ENCODE results near the gene ICA1. TPM values are rescaled to one million over a fixed set of nuclear protein-coding genes. Genes with fewer than 3 reads are reported as not detected.

ICA1 gene
- total and polyA plus RNA-seq, 2 donors (not counting 3 experiments of a cell fraction or from before 2014, with no cell fraction given): 19.0 to 47.1 TPM

DNA sequence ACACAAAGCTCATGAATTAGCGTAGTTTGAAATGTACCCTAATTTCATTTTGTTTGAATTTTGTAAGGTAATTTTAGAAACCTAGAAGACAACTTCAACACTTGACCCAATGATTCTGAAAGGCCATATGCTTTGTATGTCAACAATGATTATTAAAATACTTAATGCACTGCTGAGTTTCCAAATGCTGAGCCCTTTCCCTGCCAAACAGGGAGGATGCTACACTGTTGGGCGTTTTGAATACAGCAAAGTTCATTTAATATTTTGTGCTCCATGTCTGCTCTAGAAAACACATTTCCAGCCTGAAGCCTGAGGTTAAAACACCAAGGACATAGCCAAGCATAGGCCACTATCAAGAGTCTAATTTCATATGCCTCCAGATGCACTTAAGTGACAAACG lies 99.8 kb downstream of the ICA1 start:
- ChIA-PET CTCF (interaction anchor here (1.5 to 2.1 kb wide), 2 partner anchors 481 to 567 kb away, joined by 4 to 7 read pairs; no protein-coding TSS in a partner anchor), POLR2A (no interaction called here)
- no peaks in the 10 kb centered on the region for H3K79me2 ChIP-seq (ENCODE audit: control insufficient read depth, insufficient read depth, low read length)
- no TSS peak for BruUV-seq (replicated peaks)
- H3K4me1 ChIP-seq (ENCODE audit: control insufficient read depth, extremely low read depth, insufficient read depth, low read length): no peaks in the 10 kb centered on the region
- no peak overlapping the region for H3K4me3 ChIP-seq (replicated peaks in 1 of 3; ENCODE audit: insufficient read depth in 1 of 3, low read depth in 1 of 3, low read length in 3 of 3)
- H3K4me2 ChIP-seq (ENCODE audit: insufficient read depth, low read length): no peak overlapping the region
- no peaks in the 10 kb centered on the region for H4K20me1 ChIP-seq (replicated peaks; ENCODE audit: control insufficient read depth, extremely low read depth, insufficient read depth, low read length)
- TF ChIP-seq, protein P1, sequence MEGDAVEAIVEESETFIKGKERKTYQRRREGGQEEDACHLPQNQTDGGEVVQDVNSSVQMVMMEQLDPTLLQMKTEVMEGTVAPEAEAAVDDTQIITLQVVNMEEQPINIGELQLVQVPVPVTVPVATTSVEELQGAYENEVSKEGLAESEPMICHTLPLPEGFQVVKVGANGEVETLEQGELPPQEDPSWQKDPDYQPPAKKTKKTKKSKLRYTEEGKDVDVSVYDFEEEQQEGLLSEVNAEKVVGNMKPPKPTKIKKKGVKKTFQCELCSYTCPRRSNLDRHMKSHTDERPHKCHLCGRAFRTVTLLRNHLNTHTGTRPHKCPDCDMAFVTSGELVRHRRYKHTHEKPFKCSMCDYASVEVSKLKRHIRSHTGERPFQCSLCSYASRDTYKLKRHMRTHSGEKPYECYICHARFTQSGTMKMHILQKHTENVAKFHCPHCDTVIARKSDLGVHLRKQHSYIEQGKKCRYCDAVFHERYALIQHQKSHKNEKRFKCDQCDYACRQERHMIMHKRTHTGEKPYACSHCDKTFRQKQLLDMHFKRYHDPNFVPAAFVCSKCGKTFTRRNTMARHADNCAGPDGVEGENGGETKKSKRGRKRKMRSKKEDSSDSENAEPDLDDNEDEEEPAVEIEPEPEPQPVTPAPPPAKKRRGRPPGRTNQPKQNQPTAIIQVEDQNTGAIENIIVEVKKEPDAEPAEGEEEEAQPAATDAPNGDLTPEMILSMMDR (IDR thresholded peaks at IDR 0.05; ENCODE audit: extremely low read depth in 1 of 2, insufficient read depth in 1 of 2, low read depth in 1 of 2, low read length in 2 of 2): no peak
- no peak for TF ChIP-seq JUN (IDR thresholded peaks at IDR 0.05; ENCODE audit: borderline replicate concordance, insufficient read depth, insufficient read length, low read depth)
- no peak for TF ChIP-seq POLR2AphosphoS5 (IDR thresholded peaks at IDR 0.05; ENCODE audit: insufficient read depth, low read depth, low read length)
- TF ChIP-seq MYC (IDR thresholded peaks at IDR 0.05; ENCODE audit: low read depth, low read length): no peak
- no peak for TF ChIP-seq FOS (IDR thresholded peaks at IDR 0.05; ENCODE audit: borderline replicate concordance, insufficient read depth, low read length)
- TF ChIP-seq, protein P2, sequence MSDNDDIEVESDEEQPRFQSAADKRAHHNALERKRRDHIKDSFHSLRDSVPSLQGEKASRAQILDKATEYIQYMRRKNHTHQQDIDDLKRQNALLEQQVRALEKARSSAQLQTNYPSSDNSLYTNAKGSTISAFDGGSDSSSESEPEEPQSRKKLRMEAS (IDR thresholded peaks at IDR 0.05; ENCODE audit: insufficient read depth, insufficient read length): no peak
- TF ChIP-seq EZH2 (IDR thresholded peaks at IDR 0.05; ENCODE audit: borderline replicate concordance, low read depth, low read length, severe bottlenecking): no peak
- no peak for TF ChIP-seq GATA2 (IDR thresholded peaks at IDR 0.05; ENCODE audit: insufficient read depth, insufficient read length, low read depth, low read length)
- no peak for TF ChIP-seq POLR2A (IDR thresholded peaks at IDR 0.05; ENCODE audit: low read depth, low read length)
- H2AFZ ChIP-seq (ENCODE audit: low read depth, low read length): no peak overlapping the region
- intact Hi-C loops (cut with micrococcal nuclease) (no loop called here), dilution Hi-C loops (cut with MboI; ENCODE audit: extremely low pct_ligation_motif_present, low sequenced_read_pairs) (no loop called here)
- no peak overlapping the region for H3K27ac ChIP-seq (ENCODE audit: insufficient read depth, low read depth, low read length)
- H3K9me1 ChIP-seq (replicated peaks; ENCODE audit: control insufficient read depth, extremely low read depth, insufficient read depth, low read length): no peaks in the 10 kb centered on the region
- H3K27me3 ChIP-seq (ENCODE audit: control insufficient read depth in 2 of 2, insufficient read depth in 2 of 2, low read length in 2 of 2): no peaks in the 10 kb centered on the region
- no peak for FAIRE-seq
- H3K36me3 ChIP-seq (ENCODE audit: control insufficient read depth in 2 of 2, extremely low read depth in 1 of 2, insufficient read depth in 2 of 2, low read length in 2 of 2): no peaks in the 10 kb centered on the region
- no peak overlapping the region for H3K9ac ChIP-seq (replicated peaks; ENCODE audit: extremely low read depth, insufficient read depth, low read length)
- H3K9me3 ChIP-seq (replicated peaks; ENCODE audit: control insufficient read depth, insufficient read depth, low read length): no peaks in the 10 kb centered on the region
- no peak for DNase-seq (ENCODE audit: low read depth, low spot score)

All from endothelial cell of umbilical vein (primary cell).